NT2/D1 (cell line): ENCODE results near the gene CRYBB1.
A peak's percentile ranks its signal among the peaks of the same experiment; 100 is the strongest.

ENCODE experiments used
- DNase-seq: peaks from one replicate; pipeline ENCODE4 v3.0.0-alpha.2; 2011; ENCODE audit warnings: low read depth, low spot score
- H3K27me3 ChIP-seq: 2 replicates; pipeline ENCODE4 v1.6.0; 2011; ENCODE audit warnings: mild to moderate bottlenecking; ENCODE audit not compliant: insufficient read length, insufficient read depth
- H3K36me3 ChIP-seq: 2 replicates; pipeline ENCODE4 v1.6.1; 2011; ENCODE audit warnings: mild to moderate bottlenecking, low read length, mixed read lengths; ENCODE audit not compliant: insufficient read depth, insufficient read length
- H3K4me1 ChIP-seq: 2 replicates; pipeline ENCODE4 v1.5.1; 2011; ENCODE audit not compliant: insufficient read depth, insufficient read length
- H3K4me3 ChIP-seq: 2 replicates; pipeline ENCODE4 v1.5.1; 2011; ENCODE audit warnings: low read depth; ENCODE audit not compliant: insufficient read length
- H3K9ac ChIP-seq: 2 replicates; pipeline ENCODE4 v1.6.0; 2011; ENCODE audit warnings: low read depth; ENCODE audit not compliant: insufficient read length
- H3K9me3 ChIP-seq: 2 replicates; pipeline ENCODE4 v1.5.1; 2011; ENCODE audit warnings: mild to moderate bottlenecking, low read length; ENCODE audit not compliant: insufficient read depth
- SUZ12 ChIP-seq: IDR thresholded peaks from 2 replicates; pipeline ENCODE4 v1.6.1; 2011; ENCODE audit not compliant: insufficient read length, insufficient read depth; ENCODE audit errors: extremely low read depth
- YY1 ChIP-seq: IDR thresholded peaks from 2 replicates; pipeline ENCODE4 v1.6.1; 2011; ENCODE audit not compliant: insufficient read length, insufficient read depth
- ZNF274 ChIP-seq: IDR thresholded peaks from 2 replicates; pipeline ENCODE4 v1.6.1; 2011; ENCODE audit warnings: mild to moderate bottlenecking, low read depth, low read length

The CRYBB1 gene

GRCh38 chr22:26601726-26602125, 16.1 kb downstream of the CRYBB1 start:
- Histone ChIP-seq H3K4me1 (peaks cover 5% of the 10 kb centered on the region), H3K9ac (peak overlapping the region; percentile 10), H3K4me3 (no peak overlapping the region), H3K27me3 (no peaks in the 10 kb centered on the region), H3K9me3 (no peaks in the 10 kb centered on the region), H3K36me3 (no peaks in the 10 kb centered on the region)
- TF ChIP-seq YY1 (no peak), SUZ12 (no peak), ZNF274 (no peak)
- no peak for DNase-seq

GRCh38 chr22:26599505-26599904, 18.3 kb downstream of the CRYBB1 start:
- no peak for TF ChIP-seq SUZ12
- TF ChIP-seq ZNF274: no peak
- TF ChIP-seq YY1: no peak
- no peak for DNase-seq
- Histone ChIP-seq H3K36me3 (no peaks in the 10 kb centered on the region), H3K27me3 (no peaks in the 10 kb centered on the region), H3K4me1 (peaks cover 5% of the 10 kb centered on the region), H3K9ac (peak overlapping the region; percentile 42), H3K9me3 (no peaks in the 10 kb centered on the region), H3K4me3 (no peak overlapping the region)

GRCh38 chr22:26597480-26597879, 20.3 kb downstream of the CRYBB1 start:
- peaks cover 5% of the 10 kb centered on the region for H3K4me1 ChIP-seq
- no peaks in the 10 kb centered on the region for H3K9me3 ChIP-seq
- H3K27me3 ChIP-seq: no peaks in the 10 kb centered on the region
- no peak for DNase-seq
- TF ChIP-seq SUZ12 (no peak), ZNF274 (no peak), YY1 (no peak)
- no peak overlapping the region for H3K9ac ChIP-seq
- H3K4me3 ChIP-seq: no peak overlapping the region
- no peaks in the 10 kb centered on the region for H3K36me3 ChIP-seq

GRCh38 chr22:26597026-26597425, 20.8 kb downstream of the CRYBB1 start:
- no peaks in the 10 kb centered on the region for H3K27me3 ChIP-seq
- no peak overlapping the region for H3K9ac ChIP-seq
- TF ChIP-seq YY1: no peak
- TF ChIP-seq ZNF274: no peak
- no peak for TF ChIP-seq SUZ12
- peaks cover 5% of the 10 kb centered on the region for H3K4me1 ChIP-seq
- DNase-seq: no peak
- no peaks in the 10 kb centered on the region for H3K36me3 ChIP-seq
- no peaks in the 10 kb centered on the region for H3K9me3 ChIP-seq
- no peak overlapping the region for H3K4me3 ChIP-seq

- H3K9me3 ChIP-seq: no peaks in the 10 kb centered on the region
- H3K36me3 ChIP-seq: no peaks in the 10 kb centered on the region
- H3K9ac ChIP-seq: no peak overlapping the region
- H3K4me3 ChIP-seq: no peak overlapping the region
- no peak for DNase-seq
- peaks cover 5% of the 10 kb centered on the region for H3K4me1 ChIP-seq
- TF ChIP-seq ZNF274 (no peak), SUZ12 (no peak), YY1 (no peak)
- no peaks in the 10 kb centered on the region for H3K27me3 ChIP-seq
These were observed 24.1 kb downstream of the CRYBB1 start for GRCh38 chr22:26593763-26594162.

- no peak for DNase-seq
- H3K27me3 ChIP-seq: no peaks in the 10 kb centered on the region
- H3K9me3 ChIP-seq: no peaks in the 10 kb centered on the region
- H3K9ac ChIP-seq: no peak overlapping the region
- peaks cover 5% of the 10 kb centered on the region for H3K4me1 ChIP-seq
- H3K4me3 ChIP-seq: no peak overlapping the region
- no peak for TF ChIP-seq SUZ12
- TF ChIP-seq YY1: no peak
- no peaks in the 10 kb centered on the region for H3K36me3 ChIP-seq
These were observed 25.4 kb downstream of the CRYBB1 start for GRCh38 chr22:26592421-26592891.

- H3K4me1 ChIP-seq: peaks cover 9% of the 10 kb centered on the region
- no peaks in the 10 kb centered on the region for H3K27me3 ChIP-seq
- peak within 1 kb of the TSS; percentile 65 for H3K4me3 ChIP-seq
- TF ChIP-seq YY1 (no peak), SUZ12 (no peak), ZNF274 (no peak)
- H3K9ac ChIP-seq: peak within 1 kb of the TSS; percentile 83
- no peaks in the 10 kb centered on the region for H3K9me3 ChIP-seq
- DNase-seq: peak; percentile 47
- no peaks in the 10 kb centered on the region for H3K36me3 ChIP-seq
These were observed 27.7 kb downstream of the CRYBB1 start, which contains the start of gene TPST2 for GRCh38 chr22:26589845-26590736. Gene TPST2, minus strand, starts transcription at chr22:26590132. Its CDS starts 48,502 bp downstream, at chr22:26541630.
